Naive thymus-derived CD8-positive, alpha-beta T cell (primary cell): Measurements from ENCODE around the gene ZNF423. TPM values are rescaled to one million over a fixed set of nuclear protein-coding genes. Genes with fewer than 3 reads are reported as not detected.

Source experiments
- ATAC-seq, 2 donors: fragments of 150-1000 bp; cut with Tn5 transposase in 1 of 2; sonication (Bioruptor Pico), chemical (Tn5 transposase) in 1 of 2; 1 replicate in 1 of 2; 2 replicates in 1 of 2; pipeline ENCODE4 v1.10.0; 2021; ENCODE audit warnings: mild to moderate bottlenecking in 2 of 2, moderate library complexity in 2 of 2
- POLR2A ChIA-PET: fragments of 350-600 bp; sonication (Branson Sonifier 250); formaldehyde crosslinking; loops from one replicate; lab custom pipeline; 2021; ENCODE audit warnings: antibody characterized with exemption; lab: Charles Lee
- DNase-seq, 10 donors: peaks; one replicate each; pipeline versions ENCODE4 v3.0.0 to v3.0.0-alpha.2; 2020 to 2022
- H3K27ac Mint-ChIP-seq, 10 donors: one replicate each; pipeline ENCODE4 v1.8.0; 2020 to 2022; ENCODE audit warnings: mild to moderate bottlenecking in 10 of 10, mixed read lengths in 10 of 10, moderate library complexity in 4 of 10, inconsistent platforms in 1 of 10
- H3K27me3 Mint-ChIP-seq, 5 donors: one replicate each; pipeline ENCODE4 v1.8.0; 2021 to 2022; ENCODE audit warnings: mixed read lengths in 5 of 5
- H3K36me3 Mint-ChIP-seq, 3 donors: one replicate each; pipeline ENCODE4 v1.8.0; 2020 to 2022; ENCODE audit warnings: mixed read lengths in 3 of 3, mild to moderate bottlenecking in 2 of 3, inconsistent platforms in 1 of 3
- H3K4me1 Mint-ChIP-seq, 4 donors: one replicate each; pipeline ENCODE4 v1.8.0; 2021 to 2022; ENCODE audit warnings: mixed read lengths in 4 of 4
- H3K4me3 Mint-ChIP-seq, 10 donors: one replicate each; pipeline ENCODE4 v1.8.0; 2020 to 2022; ENCODE audit warnings: mild to moderate bottlenecking in 10 of 10, mixed read lengths in 10 of 10, moderate library complexity in 6 of 10, inconsistent platforms in 1 of 10
- H3K9me3 Mint-ChIP-seq, 9 donors: one replicate each; pipeline ENCODE4 v1.8.0; 2020 to 2022; ENCODE audit warnings: mixed read lengths in 9 of 9, mild to moderate bottlenecking in 3 of 9, inconsistent platforms in 1 of 9, moderate library complexity in 1 of 9
- polyA plus RNA-seq, 3 donors: library from polyadenylated mRNA; unstranded; fragments of 300-500 nt; fragmentation: Illumina TruSeq; gene quantifications; one replicate each; pipeline ENCODE4 v1.2.3, GENCODE V29; 2021
- total RNA-seq, 8 experiments: library from RNA in 2 of 8; stranded (reverse) in 2 of 8; gene quantifications; one replicate each; pipeline ENCODE4 v1.2.3 and lab custom pipeline; 2021 to 2026

Gene ZNF423
- total and polyA plus RNA-seq, 5 experiments from 2014 or later, result not detected

DNA sequence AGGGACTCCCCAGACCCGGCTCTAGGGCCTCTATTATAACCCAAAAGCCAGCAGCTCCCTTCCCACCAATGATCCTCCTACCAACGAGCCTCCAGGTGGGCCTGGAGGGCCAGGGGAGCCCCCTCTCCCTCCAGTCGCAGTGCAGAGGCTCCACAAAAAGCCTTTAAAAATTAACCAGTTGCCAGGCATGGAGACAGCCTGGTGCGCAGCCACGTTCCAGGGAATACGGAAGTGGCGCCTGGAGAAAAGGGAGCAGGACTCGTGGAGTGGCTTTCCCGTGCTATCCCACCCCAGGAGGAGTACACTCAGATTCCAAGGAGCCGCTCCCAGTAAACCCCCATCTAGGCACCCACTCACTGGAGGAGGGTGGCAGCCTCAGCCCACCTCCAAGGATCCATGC is 112.3 kb downstream of the ZNF423 start:
- Mint-ChIP-seq H3K27ac (no peak overlapping the region), H3K4me1 (peaks cover 0 to 1% (median 0%) of the 10 kb centered on the region in 4 donors), H3K36me3 (no peaks in the 10 kb centered on the region), H3K9me3 (no peaks in the 10 kb centered on the region), H3K4me3 (no peak overlapping the region), H3K27me3 (no peaks in the 10 kb centered on the region)
- ATAC-seq, result no peak
- POLR2A ChIA-PET, result no interaction called here
- no peak for DNase-seq

DNA sequence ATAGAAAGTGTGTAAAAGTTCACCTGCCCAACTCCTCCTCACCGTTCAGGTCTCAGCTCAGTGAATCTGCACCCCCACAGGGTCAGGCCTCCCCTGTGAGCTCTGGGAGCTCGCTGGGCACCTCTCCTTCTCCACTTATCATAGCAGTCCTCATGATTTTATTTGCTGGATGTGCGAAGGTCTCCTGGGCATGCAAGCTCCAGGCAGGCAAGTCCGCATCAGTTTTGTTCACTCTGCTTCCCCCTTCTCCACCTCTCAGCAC is 112.8 kb downstream of the ZNF423 start:
- ATAC-seq, result no peak
- Mint-ChIP-seq H3K36me3 (no peaks in the 10 kb centered on the region), H3K9me3 (no peaks in the 10 kb centered on the region), H3K4me1 (peaks cover 0 to 1% (median 0%) of the 10 kb centered on the region in 4 donors), H3K27me3 (peaks cover 0 to 3% (median 0%) of the 10 kb centered on the region in 5 donors), H3K4me3 (no peak overlapping the region), H3K27ac (no peak overlapping the region)
- POLR2A ChIA-PET, result no interaction called here
- no peak for DNase-seq

DNA sequence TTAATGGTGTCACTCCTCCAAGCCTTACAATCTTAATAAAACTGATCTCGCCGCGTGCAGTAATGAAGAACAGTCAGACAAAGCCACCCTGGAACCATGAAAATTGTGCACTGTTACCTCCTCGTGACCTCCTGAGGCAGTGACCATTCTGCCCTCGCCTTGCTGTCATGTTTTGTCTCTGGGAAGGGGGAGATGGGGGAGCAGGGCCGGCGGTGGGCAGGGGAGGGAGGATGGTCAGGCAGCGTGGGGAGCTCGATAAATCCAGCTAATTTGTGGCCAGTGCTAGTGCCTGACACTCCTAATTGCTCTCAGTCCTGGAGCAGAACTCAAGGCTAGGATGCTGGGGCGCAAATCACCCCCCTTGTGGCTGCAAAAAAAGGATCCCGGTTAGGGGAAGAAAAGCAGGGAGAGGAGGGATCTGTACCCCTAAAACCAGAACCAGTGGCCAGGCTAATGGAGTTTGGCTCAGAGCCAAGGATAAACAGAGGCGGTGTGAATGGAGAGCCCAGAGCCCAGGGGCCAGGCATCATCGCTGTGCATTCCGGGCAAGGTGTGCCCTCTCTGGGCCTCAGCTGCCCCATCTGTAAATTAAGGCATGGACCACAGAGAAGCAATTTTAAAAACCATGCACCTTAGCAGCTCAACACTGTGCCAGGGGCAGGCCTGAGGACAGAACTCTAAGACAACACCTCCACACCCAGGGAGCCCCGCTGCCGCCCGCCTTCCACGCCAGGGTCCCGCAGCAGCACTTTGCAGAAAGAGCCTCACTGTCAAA is 113.3 kb downstream of the ZNF423 start:
- Mint-ChIP-seq H3K9me3 (no peaks in the 10 kb centered on the region), H3K27me3 (peaks cover 0 to 3% (median 0%) of the 10 kb centered on the region in 5 donors), H3K4me3 (no peak overlapping the region), H3K36me3 (no peaks in the 10 kb centered on the region), H3K4me1 (peaks cover 0 to 1% (median 0%) of the 10 kb centered on the region in 4 donors), H3K27ac (no peak overlapping the region)
- ATAC-seq (no peak), DNase-seq (no peak)
- POLR2A ChIA-PET, result no interaction called here

DNA sequence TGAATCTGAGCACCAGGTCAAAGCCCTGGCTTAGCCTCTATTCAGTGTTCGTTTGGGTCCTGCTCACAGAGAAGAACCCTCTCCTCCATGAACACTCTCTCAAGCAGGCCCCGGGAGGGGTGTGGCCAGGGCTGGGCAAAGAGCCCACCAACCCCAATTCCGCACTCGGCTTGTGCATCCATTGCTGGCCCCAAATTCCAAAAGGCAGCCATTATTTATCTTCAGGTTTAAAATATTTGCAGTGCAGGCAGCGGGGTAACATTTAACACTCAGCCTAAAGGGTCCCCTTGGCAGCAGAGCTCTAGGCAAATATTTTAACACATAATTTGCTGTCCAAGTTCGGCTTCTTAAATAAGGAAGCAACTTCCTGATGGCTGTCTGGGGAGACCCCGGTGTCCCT is 115.7 kb downstream of the ZNF423 start:
- H3K4me1 Mint-ChIP-seq, result peaks cover 0 to 1% (median 0%) of the 10 kb centered on the region in 4 donors
- no peak overlapping the region for H3K4me3 Mint-ChIP-seq
- peaks cover 0 to 3% (median 0%) of the 10 kb centered on the region in 5 donors for H3K27me3 Mint-ChIP-seq
- H3K27ac Mint-ChIP-seq, result no peak overlapping the region
- POLR2A ChIA-PET, result no interaction called here
- H3K36me3 Mint-ChIP-seq, result no peaks in the 10 kb centered on the region
- DNase-seq (no peak), ATAC-seq (no peak)
- no peaks in the 10 kb centered on the region for H3K9me3 Mint-ChIP-seq

DNA sequence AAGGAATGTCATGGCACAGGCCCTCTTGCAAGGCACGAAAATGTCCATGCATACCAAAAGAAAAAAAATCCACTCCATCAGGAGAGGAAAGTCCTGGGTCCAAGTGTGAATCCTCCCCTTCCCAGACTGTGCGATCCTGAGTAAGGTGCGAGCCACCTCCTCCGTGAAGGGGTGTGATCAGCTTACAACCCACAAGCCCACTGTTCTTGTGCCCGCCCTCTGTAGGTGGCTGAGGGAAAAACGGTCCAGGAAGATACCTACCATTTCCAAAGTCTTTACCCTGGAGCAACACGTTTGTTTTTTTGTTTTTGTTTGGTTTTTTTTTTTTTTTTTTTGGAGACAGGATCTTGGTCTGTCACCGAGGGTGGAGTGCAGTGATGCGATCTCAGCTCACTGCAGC is 116.5 kb downstream of the ZNF423 start:
- H3K27ac Mint-ChIP-seq, result no peak overlapping the region
- H3K4me3 Mint-ChIP-seq, result no peak overlapping the region
- peaks cover 0 to 3% (median 0%) of the 10 kb centered on the region in 5 donors for H3K27me3 Mint-ChIP-seq
- ATAC-seq (no peak), DNase-seq (no peak)
- H3K4me1 Mint-ChIP-seq, result peaks cover 0 to 1% (median 0%) of the 10 kb centered on the region in 4 donors
- POLR2A ChIA-PET, result no interaction called here
- H3K36me3 Mint-ChIP-seq, result no peaks in the 10 kb centered on the region
- H3K9me3 Mint-ChIP-seq, result no peaks in the 10 kb centered on the region

DNA sequence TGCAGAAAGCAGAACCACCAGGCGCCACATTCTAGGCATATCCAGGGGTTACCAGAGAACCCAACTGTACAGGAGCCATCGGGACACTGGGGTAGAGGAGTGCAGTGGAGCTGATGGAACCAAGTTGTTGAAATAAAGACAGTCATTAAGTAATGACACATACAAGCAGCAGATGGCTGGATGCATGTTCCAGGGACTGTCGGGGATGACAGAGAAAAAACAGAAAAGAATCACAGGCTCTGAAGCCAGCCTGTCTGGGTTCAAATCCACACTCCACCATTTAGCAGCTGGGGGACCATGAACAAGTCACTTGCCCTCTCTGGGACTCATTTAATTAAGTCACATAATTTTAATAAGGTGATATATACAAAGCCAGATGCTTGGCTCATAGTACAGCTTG is 117.1 kb downstream of the ZNF423 start:
- Mint-ChIP-seq H3K27me3 (peaks cover 0 to 3% (median 0%) of the 10 kb centered on the region in 5 donors), H3K4me1 (peaks cover 0 to 1% (median 0%) of the 10 kb centered on the region in 4 donors), H3K36me3 (no peaks in the 10 kb centered on the region), H3K27ac (no peak overlapping the region), H3K4me3 (no peak overlapping the region), H3K9me3 (no peaks in the 10 kb centered on the region)
- ATAC-seq (no peak), DNase-seq (no peak)
- POLR2A ChIA-PET, result no interaction called here

DNA sequence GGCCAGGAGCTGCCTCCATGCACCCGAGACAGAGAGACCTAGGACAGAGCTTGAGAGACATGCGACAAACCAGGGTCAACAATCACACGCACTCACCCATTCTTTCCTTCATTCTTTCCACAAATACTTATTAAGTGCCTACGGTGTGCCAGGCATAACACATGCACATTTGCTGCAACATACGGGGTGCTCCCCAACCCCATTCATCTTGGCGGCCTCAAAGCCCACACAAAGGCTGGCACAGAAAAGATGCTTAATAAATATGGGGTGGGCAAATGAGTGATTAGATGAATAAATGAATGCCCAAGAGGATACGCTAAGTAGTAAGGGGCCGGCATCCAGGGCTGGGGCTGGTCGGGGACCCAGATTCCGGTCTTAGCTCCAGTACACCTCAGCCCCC is 117.9 kb downstream of the ZNF423 start:
- Mint-ChIP-seq H3K36me3 (no peaks in the 10 kb centered on the region), H3K27me3 (peaks cover 0 to 3% (median 0%) of the 10 kb centered on the region in 5 donors), H3K27ac (peak overlapping the region in 1 of 10 donors; percentile 31), H3K9me3 (no peaks in the 10 kb centered on the region), H3K4me1 (peaks cover 0 to under 1% (median 0%) of the 10 kb centered on the region in 4 donors), H3K4me3 (no peak overlapping the region)
- DNase-seq, result no peak
- ATAC-seq, result no peak
- POLR2A ChIA-PET, result no interaction called here

DNA sequence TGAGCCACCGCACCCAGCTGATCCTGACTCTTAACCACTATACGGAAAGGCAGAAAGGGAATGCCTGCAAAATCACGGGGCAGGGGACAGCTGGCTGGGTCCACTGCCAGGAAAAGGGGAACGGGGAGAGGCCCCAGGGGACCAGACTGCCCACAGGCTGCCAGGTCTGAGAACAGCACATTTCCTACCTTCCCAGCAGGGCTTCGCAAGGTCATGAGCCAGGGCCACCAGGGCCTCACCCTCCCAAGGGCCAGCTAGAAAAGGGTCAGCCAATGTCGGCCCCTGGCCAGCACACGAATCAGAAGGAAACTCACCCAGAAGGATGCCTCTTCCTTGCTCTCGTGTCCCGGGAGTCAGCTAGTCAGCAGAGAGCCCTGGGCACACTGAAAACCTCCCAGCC is 118.4 kb downstream of the ZNF423 start:
- H3K27me3 Mint-ChIP-seq, result peaks cover 0 to 3% (median 0%) of the 10 kb centered on the region in 5 donors
- ATAC-seq, result no peak
- no peaks in the 10 kb centered on the region for H3K9me3 Mint-ChIP-seq
- H3K36me3 Mint-ChIP-seq, result no peaks in the 10 kb centered on the region
- no peak overlapping the region for H3K27ac Mint-ChIP-seq
- no peaks in the 10 kb centered on the region for H3K4me1 Mint-ChIP-seq
- POLR2A ChIA-PET, result no interaction called here
- H3K4me3 Mint-ChIP-seq, result no peak overlapping the region
- no peak for DNase-seq

DNA sequence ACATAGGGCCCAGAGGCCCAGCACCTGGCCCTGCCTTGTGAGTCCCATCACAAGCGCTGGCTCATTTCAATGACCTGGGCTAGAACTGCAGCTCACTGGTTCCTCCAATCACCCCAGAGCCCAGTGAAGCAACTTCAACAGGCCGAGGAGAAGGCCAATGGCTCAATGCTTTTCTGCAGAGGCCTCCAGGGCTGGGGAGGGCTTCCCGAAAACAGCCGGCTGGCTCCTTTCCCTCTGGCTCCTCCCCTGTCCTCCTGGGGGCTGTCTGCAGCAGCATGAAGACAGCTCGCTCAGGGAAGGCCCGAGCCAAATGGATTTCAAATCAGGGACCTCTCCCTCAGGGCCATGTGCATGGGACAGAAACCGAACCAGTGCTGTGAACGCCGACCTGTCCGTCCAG is 121.6 kb downstream of the ZNF423 start:
- Mint-ChIP-seq H3K4me3 (no peak overlapping the region), H3K9me3 (peaks cover 0 to 17% (median 4%) of the 10 kb centered on the region in 9 donors), H3K36me3 (no peaks in the 10 kb centered on the region), H3K27me3 (peaks cover 0 to 8% (median 0%) of the 10 kb centered on the region in 5 donors), H3K4me1 (no peaks in the 10 kb centered on the region), H3K27ac (no peak overlapping the region)
- ATAC-seq (no peak), DNase-seq (no peak)
- POLR2A ChIA-PET, result no interaction called here

DNA sequence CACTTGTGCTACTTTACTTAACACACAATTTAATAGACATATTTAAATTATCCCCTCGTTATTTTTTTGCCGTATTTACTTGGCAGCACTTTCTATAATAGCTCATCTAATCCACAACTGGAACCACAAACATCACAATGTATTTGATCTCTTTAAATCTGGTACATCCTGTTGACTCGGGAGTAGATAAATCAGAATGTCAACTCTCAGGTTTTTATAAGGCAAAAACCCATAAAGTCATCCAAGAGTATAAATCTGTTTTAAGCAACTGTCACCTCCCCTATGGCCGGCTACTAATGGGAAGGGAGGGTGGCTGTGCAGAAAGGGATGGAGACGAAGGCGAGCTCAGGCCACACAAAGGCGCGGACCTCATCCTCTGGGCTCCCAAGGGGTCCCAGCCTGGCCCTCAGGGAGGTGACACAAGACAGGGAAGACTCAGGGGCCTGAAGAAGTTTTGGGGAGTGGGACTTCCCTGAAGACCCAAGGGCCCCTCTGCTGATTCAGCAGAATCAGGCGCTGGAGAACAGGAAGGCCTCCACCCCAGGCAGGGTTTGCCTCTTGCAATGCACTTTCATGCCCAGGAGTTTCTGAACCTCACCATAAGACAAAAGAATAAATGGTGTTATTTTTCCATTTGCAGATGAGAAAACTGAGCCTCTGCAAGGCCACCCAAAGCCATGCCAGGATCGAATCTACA is 122.5 kb downstream of the ZNF423 start:
- peaks cover 0 to 7% (median 0%) of the 10 kb centered on the region in 5 donors for H3K27me3 Mint-ChIP-seq
- H3K9me3 Mint-ChIP-seq, result peaks cover 0 to 18% (median 4%) of the 10 kb centered on the region in 9 donors
- H3K4me3 Mint-ChIP-seq, result no peak overlapping the region
- no peaks in the 10 kb centered on the region for H3K36me3 Mint-ChIP-seq
- H3K27ac Mint-ChIP-seq, result no peak overlapping the region
- ATAC-seq (no peak), DNase-seq (no peak)
- H3K4me1 Mint-ChIP-seq, result no peaks in the 10 kb centered on the region
- POLR2A ChIA-PET, result no interaction called here

DNA sequence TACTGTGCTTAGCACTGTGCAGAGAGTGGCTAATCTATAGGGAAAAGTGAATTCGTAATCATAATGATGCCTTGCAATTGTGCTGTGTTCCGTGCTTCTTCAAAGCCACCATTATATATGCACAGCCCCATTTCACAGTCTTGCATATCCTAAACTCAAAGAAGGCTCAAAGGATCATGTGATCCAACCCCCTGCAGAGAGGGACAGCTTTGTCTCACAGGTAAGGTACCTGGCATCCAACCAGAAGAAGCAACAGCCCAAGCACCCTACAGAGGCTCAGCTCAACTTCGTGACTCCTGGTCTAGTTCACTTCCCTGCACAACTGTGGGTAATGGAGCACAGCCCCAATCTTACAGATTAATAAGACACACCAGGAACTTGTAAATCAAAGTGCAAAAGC is 124.0 kb downstream of the ZNF423 start:
- ATAC-seq, result no peak
- Mint-ChIP-seq H3K9me3 (peaks cover 0 to 18% (median 4%) of the 10 kb centered on the region in 9 donors), H3K27ac (no peak overlapping the region), H3K4me1 (no peaks in the 10 kb centered on the region), H3K36me3 (no peaks in the 10 kb centered on the region), H3K4me3 (no peak overlapping the region), H3K27me3 (peaks cover 0 to 5% (median 0%) of the 10 kb centered on the region in 5 donors)
- no peak for DNase-seq
- POLR2A ChIA-PET, result no interaction called here

DNA sequence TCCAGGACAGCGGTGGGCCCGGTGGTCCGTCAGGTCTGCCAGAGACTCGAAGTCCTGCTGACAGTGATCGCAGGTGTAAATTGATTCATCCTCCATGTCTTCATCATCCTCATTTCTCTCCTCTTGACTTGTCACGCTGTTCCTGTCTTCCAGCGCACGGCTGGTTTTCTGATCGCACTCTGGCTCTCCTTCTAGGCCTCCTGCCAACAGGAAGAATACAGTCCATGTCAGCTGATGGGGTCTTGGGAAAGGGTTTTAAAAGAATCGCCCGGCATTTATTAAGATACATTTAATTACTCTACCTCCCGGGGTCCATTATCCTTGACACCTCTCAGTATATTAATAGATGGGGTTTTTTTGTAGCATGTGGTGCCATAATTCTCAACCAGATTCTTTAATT is 125.1 kb downstream of the ZNF423 start:
- Mint-ChIP-seq H3K9me3 (peaks cover 0 to 18% (median 4%) of the 10 kb centered on the region in 9 donors), H3K4me3 (no peak overlapping the region), H3K27ac (no peak overlapping the region), H3K27me3 (peaks cover 0 to 8% (median 0%) of the 10 kb centered on the region in 5 donors), H3K36me3 (no peaks in the 10 kb centered on the region), H3K4me1 (no peaks in the 10 kb centered on the region)
- no peak for ATAC-seq
- no peak for DNase-seq
- POLR2A ChIA-PET, result no interaction called here

DNA sequence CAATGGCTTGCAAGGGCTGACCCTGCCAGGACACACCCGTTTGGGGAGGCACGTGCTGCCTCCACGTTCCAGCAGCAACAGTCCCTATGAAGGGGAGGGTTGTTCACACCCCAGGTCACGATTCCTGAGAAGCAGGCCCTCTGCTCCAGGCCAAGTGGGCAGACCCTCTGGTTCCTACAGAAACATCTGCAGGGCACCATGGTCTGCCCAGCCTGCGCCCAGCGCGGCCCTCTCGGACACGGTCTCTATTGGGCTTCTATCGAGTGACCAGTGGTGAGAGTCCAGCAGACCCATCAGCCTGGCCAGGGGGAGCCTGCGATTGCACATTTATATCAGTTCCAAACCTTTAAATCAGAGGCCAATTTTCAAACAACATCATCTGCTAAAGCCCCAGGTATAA is 128.3 kb downstream of the ZNF423 start:
- POLR2A ChIA-PET, result no interaction called here
- Mint-ChIP-seq H3K4me3 (no peak overlapping the region), H3K36me3 (no peaks in the 10 kb centered on the region), H3K9me3 (peaks cover 0 to 18% (median 4%) of the 10 kb centered on the region in 9 donors), H3K27me3 (peaks cover 0 to 8% (median 1%) of the 10 kb centered on the region in 5 donors), H3K27ac (no peak overlapping the region), H3K4me1 (no peaks in the 10 kb centered on the region)
- DNase-seq (no peak), ATAC-seq (no peak)
